Fibroblast of mammary gland (primary cell): Measurements from ENCODE around the gene PTPA.

Source experiments
- DNase-seq: peaks from one replicate; pipeline ENCODE4 v3.0.0-alpha.2; 2010; ENCODE audit warnings: low read depth
- H3K4me3 ChIP-seq: 2 replicates; pipeline ENCODE4 v1.5.1; 2011; ENCODE audit warnings: low read depth, mild to moderate bottlenecking, low read length, moderate library complexity; ENCODE audit not compliant: control insufficient read depth
- TF ChIP-seq, protein P1 (sequence below): conservative IDR thresholded peaks from 2 replicates; pipeline ENCODE4 v1.5.1; 2011; ENCODE audit warnings: low read depth, low read length, inconsistent platforms; ENCODE audit not compliant: control insufficient read depth, insufficient read depth

PTPA gene

DNA sequence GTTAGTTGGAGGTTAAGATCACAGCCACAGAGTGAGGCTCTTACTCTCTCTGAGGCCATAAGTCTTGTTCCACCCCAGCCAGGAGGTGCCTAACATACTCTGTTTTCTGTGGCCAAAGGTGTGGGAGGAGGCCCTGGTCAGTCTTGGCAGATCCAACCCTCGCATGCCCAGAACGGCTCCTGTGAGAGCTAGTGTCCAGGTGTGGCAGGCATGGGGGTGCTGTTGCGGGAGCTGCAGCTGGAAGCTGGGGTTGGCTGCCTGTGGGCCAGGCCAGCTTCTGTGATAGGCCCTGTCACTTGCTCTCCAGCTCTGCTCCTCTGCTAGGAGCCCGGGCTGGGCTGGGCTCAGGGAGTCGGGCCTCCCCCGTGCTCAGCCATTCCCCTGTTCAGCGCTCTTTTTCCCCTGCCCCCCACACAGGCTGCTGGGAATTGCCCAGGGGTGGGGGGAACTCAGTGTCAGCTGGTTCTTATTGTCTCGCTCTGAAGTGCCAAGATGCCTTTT is 35.3 kb downstream of the PTPA start:
- TF ChIP-seq, protein P1, sequence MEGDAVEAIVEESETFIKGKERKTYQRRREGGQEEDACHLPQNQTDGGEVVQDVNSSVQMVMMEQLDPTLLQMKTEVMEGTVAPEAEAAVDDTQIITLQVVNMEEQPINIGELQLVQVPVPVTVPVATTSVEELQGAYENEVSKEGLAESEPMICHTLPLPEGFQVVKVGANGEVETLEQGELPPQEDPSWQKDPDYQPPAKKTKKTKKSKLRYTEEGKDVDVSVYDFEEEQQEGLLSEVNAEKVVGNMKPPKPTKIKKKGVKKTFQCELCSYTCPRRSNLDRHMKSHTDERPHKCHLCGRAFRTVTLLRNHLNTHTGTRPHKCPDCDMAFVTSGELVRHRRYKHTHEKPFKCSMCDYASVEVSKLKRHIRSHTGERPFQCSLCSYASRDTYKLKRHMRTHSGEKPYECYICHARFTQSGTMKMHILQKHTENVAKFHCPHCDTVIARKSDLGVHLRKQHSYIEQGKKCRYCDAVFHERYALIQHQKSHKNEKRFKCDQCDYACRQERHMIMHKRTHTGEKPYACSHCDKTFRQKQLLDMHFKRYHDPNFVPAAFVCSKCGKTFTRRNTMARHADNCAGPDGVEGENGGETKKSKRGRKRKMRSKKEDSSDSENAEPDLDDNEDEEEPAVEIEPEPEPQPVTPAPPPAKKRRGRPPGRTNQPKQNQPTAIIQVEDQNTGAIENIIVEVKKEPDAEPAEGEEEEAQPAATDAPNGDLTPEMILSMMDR: no peak
- H3K4me3 ChIP-seq: no peak overlapping the region
- peak; percentile 30 for DNase-seq

DNA sequence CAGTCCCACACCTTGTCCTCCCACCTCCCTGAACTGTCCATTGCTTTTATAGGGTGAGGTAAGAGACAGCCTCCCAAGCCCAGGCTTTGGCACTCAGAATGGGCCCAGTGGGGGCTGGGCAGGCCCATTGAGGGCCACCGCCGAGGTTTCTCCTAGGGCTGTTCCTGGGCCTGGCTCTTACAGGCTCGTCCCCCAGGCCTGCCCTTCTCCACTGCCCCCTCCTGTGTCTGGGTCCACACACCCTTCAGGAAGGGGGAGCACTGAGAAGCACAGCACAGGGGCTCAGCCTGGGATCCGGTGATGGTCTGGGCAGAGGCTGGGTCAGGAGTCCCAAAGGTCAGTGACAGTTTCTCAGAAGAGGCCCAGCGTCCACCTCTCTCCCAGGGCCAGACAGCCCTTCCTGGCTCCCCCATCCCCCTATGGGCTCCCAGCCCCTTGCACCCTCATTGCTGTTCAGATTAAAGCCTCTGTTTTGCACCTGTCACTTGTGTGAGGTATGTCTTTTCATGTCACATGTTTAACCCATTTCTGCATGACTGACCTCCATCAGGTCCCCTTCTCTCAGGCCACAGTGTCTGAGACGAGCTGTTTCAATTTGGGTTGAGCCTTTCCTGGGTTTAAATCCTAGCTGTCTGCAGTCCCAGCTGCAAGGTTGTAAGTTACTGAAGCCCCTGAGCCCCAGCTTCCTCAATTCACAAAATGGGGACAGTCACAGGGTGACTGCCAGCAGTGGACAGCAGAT is 37.4 kb downstream of the PTPA start:
- no peak overlapping the region for H3K4me3 ChIP-seq
- TF ChIP-seq, protein P1: no peak
- DNase-seq: no peak

DNA sequence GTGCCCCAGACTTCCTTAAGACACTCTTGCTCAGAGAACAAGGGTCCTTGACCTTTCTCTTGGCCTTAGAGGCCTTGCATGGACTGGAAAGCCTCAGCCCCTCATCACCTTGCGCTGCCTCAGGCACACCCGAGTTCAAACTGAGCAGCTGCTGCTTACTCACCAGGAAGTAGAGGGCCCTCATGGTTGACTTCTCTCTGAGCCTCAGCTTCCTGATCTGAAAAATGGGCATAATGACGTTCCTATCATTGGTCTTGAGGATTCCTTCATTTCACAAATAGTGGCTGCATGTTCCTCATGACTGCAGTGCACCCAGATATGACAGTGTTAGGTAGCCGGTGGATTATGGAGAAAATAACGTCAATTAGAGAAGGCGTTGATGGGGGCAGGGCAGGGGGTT is 38.2 kb downstream of the PTPA start:
- TF ChIP-seq, protein P1: no peak
- DNase-seq: no peak
- no peak overlapping the region for H3K4me3 ChIP-seq

DNA sequence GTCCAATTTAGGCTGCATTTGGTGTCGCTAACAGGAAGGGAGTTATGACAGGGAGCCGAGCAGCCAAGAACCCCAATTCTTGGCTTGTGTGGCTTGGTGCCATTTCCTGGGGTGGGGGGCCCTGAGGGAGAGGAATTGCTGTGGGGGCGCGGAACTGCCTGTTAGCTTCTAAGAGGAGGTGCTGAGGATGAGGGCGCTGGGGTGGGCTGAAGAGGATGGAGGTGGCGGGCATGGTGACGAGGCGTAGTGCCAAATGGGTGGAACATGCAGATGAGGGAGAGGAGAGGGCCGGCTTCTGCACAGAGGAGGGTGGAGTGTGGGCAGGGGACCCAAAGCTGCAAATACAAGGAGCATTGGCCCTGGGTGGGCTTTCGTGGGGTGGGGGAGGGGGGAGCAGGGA is 38.9 kb downstream of the PTPA start:
- TF ChIP-seq, protein P1: no peak
- H3K4me3 ChIP-seq: no peak overlapping the region
- no peak for DNase-seq

DNA sequence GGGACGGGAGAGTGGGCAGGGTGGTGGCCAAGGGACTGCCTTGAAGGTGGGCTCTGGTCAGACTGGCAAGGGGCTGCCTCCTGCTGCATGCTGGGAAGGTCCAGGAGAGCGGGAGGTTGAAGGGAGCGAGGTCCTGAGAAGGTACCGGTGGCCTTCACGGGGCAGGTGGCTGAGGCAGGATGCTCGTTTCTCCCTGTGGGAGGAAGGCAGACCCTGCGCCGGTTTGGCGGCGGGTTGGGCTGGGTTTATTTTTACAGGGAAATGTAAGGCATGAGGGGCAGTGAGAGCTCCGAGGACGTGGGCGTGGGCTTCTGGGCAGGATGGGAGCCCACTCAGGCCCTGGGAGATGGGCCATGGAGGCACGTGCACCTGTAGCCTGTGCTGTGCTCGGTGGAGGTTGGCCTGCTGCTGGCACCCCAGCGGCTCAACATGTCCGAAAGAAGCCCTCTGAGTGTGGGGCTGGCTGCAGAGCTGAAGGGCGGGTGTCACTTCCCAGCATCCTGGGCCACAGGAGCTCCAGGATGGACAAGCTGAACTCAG is 39.5 kb downstream of the PTPA start:
- H3K4me3 ChIP-seq: no peak overlapping the region
- TF ChIP-seq, protein P1: no peak
- no peak for DNase-seq

DNA sequence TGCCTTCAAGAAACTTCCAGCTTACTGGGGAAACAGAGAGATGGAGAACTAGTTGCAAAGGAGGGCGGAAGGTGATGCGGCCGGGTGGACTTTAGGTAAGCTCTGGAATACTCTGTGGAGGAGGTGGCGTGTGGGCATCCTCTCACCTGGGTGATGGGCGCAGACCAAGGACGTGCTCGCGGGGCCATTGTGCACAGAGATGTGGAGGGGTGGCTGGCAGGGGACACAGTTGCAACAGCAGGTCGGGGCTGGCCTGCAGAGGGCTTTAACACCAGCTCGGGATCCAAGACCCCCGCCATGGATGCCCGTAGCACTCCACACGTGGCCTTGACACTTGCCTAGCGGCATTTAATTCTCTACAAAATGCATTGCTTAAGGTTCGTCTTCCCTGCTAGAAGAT is 40.3 kb downstream of the PTPA start:
- no peak for DNase-seq
- H3K4me3 ChIP-seq: no peak overlapping the region
- TF ChIP-seq, protein P1: no peak
